Measurements from ENCODE around the gene HEPACAM. TPM values are rescaled to one million over a fixed set of nuclear protein-coding genes. Genes with fewer than 3 reads are reported as not detected.

HEPACAM gene
- total RNA-seq, 2 donors from 2014 or later = 0.83 TPM; not detected in 1

DNA sequence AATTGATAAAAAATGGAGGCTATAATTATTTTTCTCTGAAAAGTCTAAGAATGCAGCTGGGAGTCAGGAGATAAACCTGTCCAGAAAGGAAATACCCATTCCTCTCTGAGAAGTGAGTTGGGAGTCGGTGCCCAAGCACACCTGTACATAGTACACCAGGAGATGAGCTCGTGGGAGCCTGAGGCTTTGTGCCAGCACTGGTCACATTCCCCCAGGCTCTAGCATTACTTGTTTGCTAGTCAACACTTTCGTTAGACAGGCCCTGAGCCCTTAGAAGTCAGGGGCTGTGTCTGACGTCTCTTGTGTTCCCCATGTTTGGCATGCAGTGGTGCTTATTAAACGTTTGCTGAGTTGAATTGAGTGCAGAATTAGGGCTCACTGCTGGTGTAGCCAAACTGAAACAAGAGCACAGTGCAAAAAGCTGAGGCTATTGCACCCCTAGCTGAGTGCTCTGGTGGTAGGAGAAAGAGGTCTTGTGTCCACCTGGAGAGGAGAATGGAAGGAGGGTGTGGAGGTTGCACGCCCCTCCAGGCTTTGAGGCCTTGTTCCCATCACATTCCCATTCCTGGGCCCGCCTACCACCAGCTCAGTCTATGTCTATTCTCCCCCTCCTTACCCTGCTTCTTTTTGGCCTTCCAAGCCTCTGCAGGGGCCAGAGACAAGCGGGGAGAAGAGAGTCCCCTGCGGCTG is 45.0 kb downstream of the HEPACAM start:
- H3K9me3 ChIP-seq = no peaks in the 10 kb centered on the region
- no peaks in the 10 kb centered on the region for H3K27me3 ChIP-seq
- peak overlapping the region; percentile 6 to 55 for H3K27ac ChIP-seq
- peaks cover 0 to 59% of the 10 kb centered on the region in 2 donors for H3K4me1 ChIP-seq
- H3K36me3 ChIP-seq = peaks cover 5% of the 10 kb centered on the region
- TF ChIP-seq, protein P1, sequence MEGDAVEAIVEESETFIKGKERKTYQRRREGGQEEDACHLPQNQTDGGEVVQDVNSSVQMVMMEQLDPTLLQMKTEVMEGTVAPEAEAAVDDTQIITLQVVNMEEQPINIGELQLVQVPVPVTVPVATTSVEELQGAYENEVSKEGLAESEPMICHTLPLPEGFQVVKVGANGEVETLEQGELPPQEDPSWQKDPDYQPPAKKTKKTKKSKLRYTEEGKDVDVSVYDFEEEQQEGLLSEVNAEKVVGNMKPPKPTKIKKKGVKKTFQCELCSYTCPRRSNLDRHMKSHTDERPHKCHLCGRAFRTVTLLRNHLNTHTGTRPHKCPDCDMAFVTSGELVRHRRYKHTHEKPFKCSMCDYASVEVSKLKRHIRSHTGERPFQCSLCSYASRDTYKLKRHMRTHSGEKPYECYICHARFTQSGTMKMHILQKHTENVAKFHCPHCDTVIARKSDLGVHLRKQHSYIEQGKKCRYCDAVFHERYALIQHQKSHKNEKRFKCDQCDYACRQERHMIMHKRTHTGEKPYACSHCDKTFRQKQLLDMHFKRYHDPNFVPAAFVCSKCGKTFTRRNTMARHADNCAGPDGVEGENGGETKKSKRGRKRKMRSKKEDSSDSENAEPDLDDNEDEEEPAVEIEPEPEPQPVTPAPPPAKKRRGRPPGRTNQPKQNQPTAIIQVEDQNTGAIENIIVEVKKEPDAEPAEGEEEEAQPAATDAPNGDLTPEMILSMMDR (IDR thresholded peaks at IDR 0.05) = no peak
- no peak overlapping the region for H3K4me3 ChIP-seq
- DNase-seq (ENCODE audit: low spot score) = peak; percentile 56

- Histone ChIP-seq H3K27me3 (no peaks in the 10 kb centered on the region), H3K4me3 (no peak overlapping the region), H3K9me3 (no peaks in the 10 kb centered on the region), H3K27ac (no peak overlapping the region), H3K4me1 (peaks cover 0 to 59% of the 10 kb centered on the region in 2 donors), H3K36me3 (peaks cover 5% of the 10 kb centered on the region)
- TF ChIP-seq, protein P1 (IDR thresholded peaks at IDR 0.05) = no peak
- DNase-seq (ENCODE audit: low spot score) = no peak
Measured at GRCh38 chr11:124890151-124890550, 45.7 kb downstream of the HEPACAM start.

GRCh38 chr11:124889191-124890091 is 46.4 kb downstream of the HEPACAM start:
- peak; percentile 56 for DNase-seq (ENCODE audit: low spot score)
- peaks cover 5% of the 10 kb centered on the region for H3K36me3 ChIP-seq
- H3K4me1 ChIP-seq = peaks cover 0 to 54% of the 10 kb centered on the region in 2 donors
- TF ChIP-seq, protein P1 (IDR thresholded peaks at IDR 0.05) = no peak
- H3K4me3 ChIP-seq = no peak overlapping the region
- H3K27ac ChIP-seq = no peak overlapping the region
- no peaks in the 10 kb centered on the region for H3K27me3 ChIP-seq
- H3K9me3 ChIP-seq = no peaks in the 10 kb centered on the region

DNA sequence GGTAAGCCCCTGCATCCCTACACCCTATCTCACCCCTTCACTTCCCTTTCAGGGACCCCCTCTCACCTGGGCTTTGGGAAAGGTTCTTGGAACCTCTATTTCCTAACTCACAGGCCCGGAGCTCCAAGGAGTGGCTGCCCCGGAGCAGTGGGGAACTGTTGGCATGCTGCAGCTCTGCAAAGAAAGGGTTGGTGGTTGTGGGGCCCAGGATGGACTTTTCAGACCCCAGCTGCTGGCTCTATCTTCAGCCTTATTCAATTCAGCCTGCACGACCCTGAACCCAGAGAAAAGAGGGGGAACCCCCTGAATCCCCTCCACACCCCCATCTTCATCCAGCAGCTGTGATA is 48.2 kb downstream of the HEPACAM start:
- Histone ChIP-seq H3K27ac (no peak overlapping the region), H3K4me1 (peaks cover 0 to 47% of the 10 kb centered on the region in 2 donors), H3K27me3 (no peaks in the 10 kb centered on the region), H3K9me3 (no peaks in the 10 kb centered on the region), H3K4me3 (no peak overlapping the region), H3K36me3 (no peaks in the 10 kb centered on the region)
- TF ChIP-seq, protein P1 (IDR thresholded peaks at IDR 0.05) = no peak
- DNase-seq (ENCODE audit: low spot score) = no peak

DNA sequence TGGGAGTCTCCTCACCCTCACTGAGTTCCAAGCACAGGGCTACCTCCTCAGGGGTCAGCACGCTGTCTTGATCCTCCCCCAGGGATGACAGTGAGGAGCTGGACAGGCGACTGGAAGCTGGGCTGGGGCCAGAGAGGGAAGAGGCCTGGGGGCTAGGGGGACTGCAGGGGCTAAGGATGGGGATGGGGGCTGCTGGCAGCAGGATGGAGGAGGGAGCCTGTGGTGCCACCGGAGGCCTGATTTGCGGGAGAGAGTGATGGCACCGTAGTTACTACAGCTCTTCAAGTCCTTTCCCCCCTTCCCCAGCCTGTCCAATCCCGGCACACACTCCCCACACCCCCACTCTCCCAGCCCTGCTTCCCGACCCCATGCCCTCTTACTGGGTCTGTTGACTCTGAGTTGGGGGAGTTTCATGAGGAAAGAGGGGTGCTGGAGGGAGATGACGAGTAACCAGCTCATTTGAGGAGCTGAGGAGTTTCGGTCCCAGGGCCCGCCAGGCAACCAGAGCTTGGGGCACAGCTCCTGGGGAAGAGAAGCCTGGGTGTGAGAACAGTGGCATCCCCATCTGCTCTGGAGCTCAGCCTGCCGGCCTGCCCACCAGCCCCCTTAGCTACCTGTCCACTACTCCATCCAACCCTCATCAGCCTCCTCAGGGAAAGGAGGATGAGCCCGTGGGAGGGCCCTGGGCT is 48.7 kb downstream of the HEPACAM start:
- TF ChIP-seq, protein P1 (IDR thresholded peaks at IDR 0.05) = no peak
- peaks cover 0 to 47% of the 10 kb centered on the region in 2 donors for H3K4me1 ChIP-seq

More for the DNA sequence above, 48.7 kb downstream of the HEPACAM start:
- no peaks in the 10 kb centered on the region for H3K27me3 ChIP-seq
- no peak overlapping the region for H3K4me3 ChIP-seq
- H3K27ac ChIP-seq = no peak overlapping the region
- no peaks in the 10 kb centered on the region for H3K36me3 ChIP-seq
- DNase-seq (ENCODE audit: low spot score) = no peak
- H3K9me3 ChIP-seq = no peaks in the 10 kb centered on the region
